Mucosa of descending colon (tissue), 3 donors: ENCODE results near the gene TAF11L11. TPM values are rescaled to one million over a fixed set of nuclear protein-coding genes. Genes with fewer than 3 reads are reported as not detected.
"Not testable (repeated sequence)": the region's sequence is repeated elsewhere in the genome, so short reads cannot be mapped to it uniquely, and the experiment has no call there.

Source experiments
- ATAC-seq: fragments of 200-7000 bp; cut with Tn5 transposase; one replicate; pipeline ENCODE4 v1.9.1; 2020; ENCODE audit warnings: mild to moderate bottlenecking, moderate library complexity
- DNase-seq, 3 donors: peaks; one replicate each; pipeline ENCODE4 v3.0.0-alpha.2; 2020
- H3K36me3 ChIP-seq: fragments of 200-600 bp; one replicate; pipeline ENCODE4 v1.8.0; 2021; ENCODE audit warnings: low read depth, mild to moderate bottlenecking
- H3K4me1 ChIP-seq: fragments of 200-600 bp; one replicate; pipeline ENCODE4 v1.8.0; 2021; ENCODE audit warnings: low read depth, mild to moderate bottlenecking
- H3K4me3 ChIP-seq: fragments of 200-600 bp; one replicate; pipeline ENCODE4 v1.8.0; 2021; ENCODE audit warnings: mild to moderate bottlenecking
- H3K9me3 ChIP-seq: fragments of 200-600 bp; one replicate; pipeline ENCODE4 v1.8.0; 2021; ENCODE audit warnings: mild to moderate bottlenecking
- intact Hi-C, 2 donors: fragments of 100-400 bp; cut with DNase I in 1 of 2; cut with micrococcal nuclease in 1 of 2; formaldehyde crosslinking; loops; one replicate each; pipeline versions ENCODE4 v1.11.0 to v1.11.1; 2022; cut with DNase I, micrococcal nuclease
- total RNA-seq, 3 donors: library from RNA; stranded (reverse); fragmentation: NEBNext Ultra II Directional in 2 of 3; extraction: Animal tissue kit (Norgen Biotek cat#: 25700) in 2 of 3; gene quantifications; one replicate each; pipeline versions ENCODE4 v1.2.1 to v1.2.4, GENCODE V29; 2021 to 2023
- TF ChIP-seq, protein P1 (sequence below): fragments of 200-600 bp; IDR thresholded peaks from one replicate; pipeline ENCODE4 v1.8.0; 2022; ENCODE audit warnings: antibody characterized with exemption, mild to moderate bottlenecking
- donor health status: DM: no; HTN: no; CAD: no; lungs with moderate emphysema.
- donor health status: DM: no; HTN: no; CAD: no.
- donor health status: DM: no; HTN: yes; CAD: no.

TAF11L11 gene
- total RNA-seq, 3 donors from 2014 or later = not detected

GRCh38 chr5:17619354-17619753, 15.4 kb downstream of the TAF11L11 start:
- no peak for DNase-seq
- intact Hi-C loops = no loop called here
- TF ChIP-seq, protein P1, sequence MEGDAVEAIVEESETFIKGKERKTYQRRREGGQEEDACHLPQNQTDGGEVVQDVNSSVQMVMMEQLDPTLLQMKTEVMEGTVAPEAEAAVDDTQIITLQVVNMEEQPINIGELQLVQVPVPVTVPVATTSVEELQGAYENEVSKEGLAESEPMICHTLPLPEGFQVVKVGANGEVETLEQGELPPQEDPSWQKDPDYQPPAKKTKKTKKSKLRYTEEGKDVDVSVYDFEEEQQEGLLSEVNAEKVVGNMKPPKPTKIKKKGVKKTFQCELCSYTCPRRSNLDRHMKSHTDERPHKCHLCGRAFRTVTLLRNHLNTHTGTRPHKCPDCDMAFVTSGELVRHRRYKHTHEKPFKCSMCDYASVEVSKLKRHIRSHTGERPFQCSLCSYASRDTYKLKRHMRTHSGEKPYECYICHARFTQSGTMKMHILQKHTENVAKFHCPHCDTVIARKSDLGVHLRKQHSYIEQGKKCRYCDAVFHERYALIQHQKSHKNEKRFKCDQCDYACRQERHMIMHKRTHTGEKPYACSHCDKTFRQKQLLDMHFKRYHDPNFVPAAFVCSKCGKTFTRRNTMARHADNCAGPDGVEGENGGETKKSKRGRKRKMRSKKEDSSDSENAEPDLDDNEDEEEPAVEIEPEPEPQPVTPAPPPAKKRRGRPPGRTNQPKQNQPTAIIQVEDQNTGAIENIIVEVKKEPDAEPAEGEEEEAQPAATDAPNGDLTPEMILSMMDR = no peak
- H3K4me3 ChIP-seq = no peak overlapping the region
- ATAC-seq = no peak
- H3K4me1 ChIP-seq = no peaks in the 10 kb centered on the region
- H3K9me3 ChIP-seq = no peaks in the 10 kb centered on the region
- H3K36me3 ChIP-seq = no peaks in the 10 kb centered on the region

DNA sequence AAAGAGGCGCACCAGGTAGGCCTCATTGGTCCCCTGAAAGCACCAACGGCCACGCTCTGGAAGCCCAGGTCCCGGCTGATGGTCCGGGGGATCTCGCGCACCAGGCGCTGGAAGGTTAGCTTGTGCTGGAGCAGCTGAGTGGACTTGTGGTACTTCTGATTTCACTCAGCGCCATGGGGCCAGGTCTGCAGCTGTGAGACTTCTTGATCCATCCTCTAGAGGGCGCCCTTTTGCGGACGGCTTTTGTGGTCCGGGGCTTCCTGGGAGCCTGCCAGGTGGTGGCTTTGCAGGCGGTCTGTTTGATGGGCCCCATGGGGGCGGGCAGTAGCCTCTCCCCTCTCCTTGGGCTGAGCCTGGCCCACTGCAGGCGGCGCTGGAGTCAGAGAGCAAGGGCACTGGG, 16.6 kb downstream of the TAF11L11 start:
- DNase-seq (peak in 1 of 3 donors; percentile 41), ATAC-seq (no peak)
- no peaks in the 10 kb centered on the region for H3K4me1 ChIP-seq
- H3K9me3 ChIP-seq = no peaks in the 10 kb centered on the region
- TF ChIP-seq, protein P1 = no peak
- intact Hi-C loops = no loop called here
- H3K4me3 ChIP-seq = no peak overlapping the region
- no peaks in the 10 kb centered on the region for H3K36me3 ChIP-seq

DNA sequence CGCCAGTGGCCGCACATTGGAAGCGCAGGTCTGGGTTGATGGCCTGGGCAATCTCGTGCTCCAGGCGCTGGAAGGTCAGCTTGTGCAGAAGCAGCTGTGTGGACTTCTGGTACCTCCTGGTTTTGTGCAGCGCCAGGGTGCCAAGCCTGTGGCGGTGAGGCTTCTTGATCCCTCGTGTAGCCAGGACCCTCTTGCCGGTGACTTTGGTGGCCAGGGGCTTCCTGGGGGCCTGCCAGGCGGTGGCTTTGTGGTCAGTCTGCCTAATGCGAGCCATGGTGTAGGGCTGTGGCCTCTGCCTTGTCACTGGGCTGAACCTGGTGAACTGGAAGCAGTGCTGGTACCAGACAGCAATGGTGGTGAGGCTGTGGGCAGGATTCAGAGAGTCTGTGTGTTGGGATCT, 21.7 kb downstream of the TAF11L11 start:
- Histone ChIP-seq H3K9me3 (no peaks in the 10 kb centered on the region), H3K4me1 (no peaks in the 10 kb centered on the region), H3K4me3 (no peak overlapping the region), H3K36me3 (no peaks in the 10 kb centered on the region)
- TF ChIP-seq, protein P1 = no peak
- no peak for ATAC-seq
- intact Hi-C loops = no loop called here
- no peak for DNase-seq

GRCh38 chr5:17631788-17632187, 27.8 kb downstream of the TAF11L11 start, which contains the start of gene TAF11L13:
TSS of gene TAF11L13 (plus strand) at chr5:17632088.
- intact Hi-C loops, ATAC-seq: not testable (repeated sequence)

GRCh38 chr5:17634160-17634559, 30.2 kb downstream of the TAF11L11 start, which contains the start of gene TAF11L14:
TSS of gene TAF11L14 (plus strand) at chr5:17634460.
- Histone ChIP-seq H3K9me3 (no peaks in the 10 kb centered on the region), H3K4me1 (no peaks in the 10 kb centered on the region), H3K4me3 (no peak within 1 kb of the TSS), H3K36me3 (no peaks in the 10 kb centered on the region)
- TF ChIP-seq, protein P1 = no peak
- ATAC-seq = no peak
- intact Hi-C loops = no loop called here
- no peak for DNase-seq

More at GRCh38 chr5:17631788-17632187, 27.8 kb downstream of the TAF11L11 start, which contains the start of gene TAF11L13:
- H3K9me3 ChIP-seq, DNase-seq, H3K4me1 ChIP-seq, H3K36me3 ChIP-seq, H3K4me3 ChIP-seq: not testable (repeated sequence)

DNA sequence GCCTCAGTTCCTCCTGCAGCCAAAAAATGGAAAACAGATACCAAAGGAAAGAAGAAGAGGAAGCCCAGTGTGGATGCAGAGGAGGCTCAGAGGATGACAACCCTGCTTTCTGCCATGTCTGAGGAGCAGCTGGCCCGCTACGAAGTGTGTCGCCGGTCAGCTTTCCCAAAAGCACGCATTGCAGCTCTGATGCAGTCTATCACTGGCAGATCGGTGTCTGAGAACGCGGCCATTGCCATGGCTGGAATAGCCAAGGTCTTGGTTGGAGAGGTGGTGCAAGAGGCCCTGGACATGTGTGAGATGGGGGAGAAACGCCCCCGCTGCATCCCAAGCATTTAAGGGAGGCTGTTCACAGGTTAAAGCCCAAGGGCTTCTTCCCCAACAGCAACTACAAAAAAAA, 45.2 kb downstream of the TAF11L11 start:
- DNase-seq, H3K4me3 ChIP-seq, H3K9me3 ChIP-seq, H3K4me1 ChIP-seq, H3K36me3 ChIP-seq, intact Hi-C loops, ATAC-seq: not testable (repeated sequence)

DNA sequence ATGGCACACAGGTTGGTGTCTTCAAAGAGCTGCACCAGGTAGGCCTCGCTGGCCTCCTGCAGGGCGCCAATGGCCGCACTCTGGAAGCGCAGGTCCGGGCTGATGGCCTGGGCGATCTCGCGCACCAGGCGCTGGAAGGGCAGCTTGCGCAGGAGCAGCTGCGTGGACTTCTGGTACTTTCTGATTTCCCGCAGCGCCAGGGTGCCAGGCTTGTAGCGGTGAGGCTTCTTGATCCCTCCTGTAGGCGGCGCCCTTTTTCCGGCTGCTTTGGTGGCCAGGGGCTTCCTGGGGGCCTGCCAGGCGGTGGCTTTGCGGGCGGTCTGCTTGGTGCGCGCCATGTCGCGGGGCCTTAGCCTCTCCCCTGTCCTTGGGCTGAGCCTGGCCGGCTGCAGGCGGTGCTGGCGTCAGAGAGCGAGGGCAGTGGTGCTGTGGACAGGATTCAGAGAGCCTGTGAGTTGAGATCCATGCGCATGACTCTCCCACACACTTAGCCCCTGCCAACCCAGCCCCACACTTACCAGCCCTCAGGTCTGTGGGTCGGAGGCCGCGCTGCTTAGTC, 51.3 kb downstream of the TAF11L11 start:
- H3K36me3 ChIP-seq, intact Hi-C loops, DNase-seq, ATAC-seq, H3K4me1 ChIP-seq, H3K9me3 ChIP-seq, H3K4me3 ChIP-seq: not testable (repeated sequence)

Other genes starting within 250 kb of the TAF11L11 start
- gene TAF11L2, start 106.0 kb upstream of the TAF11L11 start, total RNA-seq = not detected
- not detected for gene TAF11L3, start 85.8 kb upstream of the TAF11L11 start, total RNA-seq
- not detected for gene TAF11L4, start 82.4 kb upstream of the TAF11L11 start, total RNA-seq
- not detected for gene TAF11L5, start 78.9 kb upstream of the TAF11L11 start, total RNA-seq
- gene TAF11L6, start 75.5 kb upstream of the TAF11L11 start, total RNA-seq = not detected
- not detected for gene TAF11L7, start 18.4 kb upstream of the TAF11L11 start, total RNA-seq
- gene TAF11L8, start 13.2 kb upstream of the TAF11L11 start, total RNA-seq = not detected
- gene TAF11L9, start 9.8 kb upstream of the TAF11L11 start, total RNA-seq = not detected
- not detected for gene TAF11L10, start 6.4 kb upstream of the TAF11L11 start, total RNA-seq
- gene TAF11L12, start 6.2 kb downstream of the TAF11L11 start, total RNA-seq = not detected
- gene TAF11L13, start 27.9 kb downstream of the TAF11L11 start, total RNA-seq = not detected
- gene TAF11L14, start 30.3 kb downstream of the TAF11L11 start, total RNA-seq = not detected